HCT116 (cell line): ENCODE data around the gene KLHL11.

Experiments
- ATF3 ChIP-seq: IDR thresholded peaks from 2 replicates; pipeline ENCODE4 v1.6.1; 2012
- CEBPB ChIP-seq: IDR thresholded peaks from 2 replicates; pipeline ENCODE4 v1.6.1; 2012; ENCODE audit warnings: low read depth
- CTCF ChIP-seq, 3 experiments: fragments of 200-600 bp in 1 of 3; sonication (generic) in 1 of 3; IDR thresholded peaks in 2 of 3; conservative IDR thresholded peaks in 1 of 3; 2 replicates each; pipeline ENCODE4 v1.5.1; 2012 to 2017; ENCODE audit warnings: low read depth in 2 of 3, low read length in 2 of 3, antibody characterized with exemption in 1 of 3, borderline replicate concordance in 1 of 3, control low read depth in 1 of 3, mild to moderate bottlenecking in 1 of 3, mixed read lengths in 1 of 3, mixed run types in 1 of 3, moderate library complexity in 1 of 3; ENCODE audit not compliant: insufficient read depth in 1 of 3
- POLR2A ChIP-seq: IDR thresholded peaks from 2 replicates; pipeline ENCODE4 v1.7.0; 2011; ENCODE audit warnings: borderline replicate concordance; ENCODE audit not compliant: insufficient read depth, insufficient read length; ENCODE audit errors: extremely low read depth
- TF ChIP-seq, protein P1 (sequence below): IDR thresholded peaks from 2 replicates; pipeline ENCODE4 v1.6.1; 2012

DNA sequence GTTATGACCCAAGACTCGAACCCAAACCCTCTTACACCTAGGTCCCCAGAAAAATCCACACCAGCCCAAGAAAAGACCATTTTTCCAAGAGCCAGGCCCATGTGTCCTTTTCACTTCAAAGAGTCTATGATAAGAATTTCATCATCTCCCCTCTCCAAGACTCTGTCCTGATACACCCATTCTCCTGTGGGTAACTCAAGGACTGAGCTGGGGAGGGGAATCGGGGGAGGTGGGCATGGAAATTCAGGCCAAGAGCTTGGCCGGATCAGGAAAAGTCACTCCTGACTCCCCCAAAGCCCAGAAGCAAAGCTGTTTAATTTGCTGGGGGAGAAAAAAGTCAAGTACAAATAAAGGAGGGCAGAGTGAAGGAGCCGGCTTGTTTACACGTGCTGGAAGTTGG lies 49.8 kb upstream of the KLHL11 start:
- no peak for TF ChIP-seq CTCF (IDR thresholded peaks at IDR 0.05 in 2 of 3, conservative IDR thresholded peaks at IDR 0.05 in 1 of 3; ENCODE audit: borderline replicate concordance in 1 of 3, insufficient read depth in 1 of 3, low read depth in 2 of 3, low read length in 2 of 3)
- TF ChIP-seq CEBPB: no peak
- no peak for TF ChIP-seq POLR2A
- no peak for TF ChIP-seq ATF3
- TF ChIP-seq, protein P1, sequence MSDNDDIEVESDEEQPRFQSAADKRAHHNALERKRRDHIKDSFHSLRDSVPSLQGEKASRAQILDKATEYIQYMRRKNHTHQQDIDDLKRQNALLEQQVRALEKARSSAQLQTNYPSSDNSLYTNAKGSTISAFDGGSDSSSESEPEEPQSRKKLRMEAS: no peak
